Myocyte (in vitro differentiated cells): ENCODE results near the gene FGG. TPM values are rescaled to one million over a fixed set of nuclear protein-coding genes. Genes with fewer than 3 reads are reported as not detected.

Source experiments
- DNase-seq: peaks from one replicate; pipeline ENCODE4 v3.0.0-alpha.2; 2012; ENCODE audit warnings: low read depth
- total RNA-seq: library from RNA; depleted of rRNA; stranded (reverse); fragments of >200 nt; gene quantifications from 2 replicates; pipeline ENCODE4 v1.2.3, GENCODE V29; 2014

The FGG gene
- total RNA-seq, 1 donor from 2014 or later, result not detected

DNA sequence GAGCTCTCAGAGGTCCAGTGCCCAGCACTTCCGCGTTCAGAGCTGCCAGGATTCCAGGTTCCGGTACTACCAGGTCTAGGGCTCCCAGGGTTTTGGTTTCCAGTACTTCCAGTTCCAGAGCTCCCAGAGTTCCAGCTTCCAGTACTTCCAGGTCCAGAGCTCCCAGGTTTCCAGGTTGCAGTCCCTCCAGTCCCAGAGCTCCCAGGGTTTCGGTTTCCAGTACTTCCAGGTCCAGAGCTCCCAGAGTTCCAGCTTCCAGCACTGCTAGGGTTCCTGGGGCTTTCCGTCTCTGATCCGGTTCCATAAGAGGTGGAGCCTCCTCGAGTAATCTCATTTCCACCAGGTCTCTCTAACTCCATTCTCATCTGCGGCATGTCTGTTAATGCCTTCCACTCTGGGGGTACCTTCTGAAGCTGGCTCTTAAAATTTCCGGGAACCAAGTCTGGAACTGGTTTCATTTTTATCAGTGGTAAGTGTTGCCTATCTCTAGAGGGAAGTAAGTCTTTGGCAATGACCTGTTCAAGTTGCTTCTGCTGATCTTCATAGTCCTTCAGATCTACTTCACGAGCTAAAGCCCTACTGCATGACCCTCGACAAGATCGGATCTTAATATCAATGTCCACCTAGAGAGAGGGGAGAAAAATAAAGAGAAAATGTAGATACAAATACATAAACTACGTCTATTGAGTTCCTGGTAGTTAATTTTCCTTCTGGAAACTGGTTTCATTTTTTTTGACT, 26.0 kb downstream of the FGG start:
- DNase-seq, result no peak

DNA sequence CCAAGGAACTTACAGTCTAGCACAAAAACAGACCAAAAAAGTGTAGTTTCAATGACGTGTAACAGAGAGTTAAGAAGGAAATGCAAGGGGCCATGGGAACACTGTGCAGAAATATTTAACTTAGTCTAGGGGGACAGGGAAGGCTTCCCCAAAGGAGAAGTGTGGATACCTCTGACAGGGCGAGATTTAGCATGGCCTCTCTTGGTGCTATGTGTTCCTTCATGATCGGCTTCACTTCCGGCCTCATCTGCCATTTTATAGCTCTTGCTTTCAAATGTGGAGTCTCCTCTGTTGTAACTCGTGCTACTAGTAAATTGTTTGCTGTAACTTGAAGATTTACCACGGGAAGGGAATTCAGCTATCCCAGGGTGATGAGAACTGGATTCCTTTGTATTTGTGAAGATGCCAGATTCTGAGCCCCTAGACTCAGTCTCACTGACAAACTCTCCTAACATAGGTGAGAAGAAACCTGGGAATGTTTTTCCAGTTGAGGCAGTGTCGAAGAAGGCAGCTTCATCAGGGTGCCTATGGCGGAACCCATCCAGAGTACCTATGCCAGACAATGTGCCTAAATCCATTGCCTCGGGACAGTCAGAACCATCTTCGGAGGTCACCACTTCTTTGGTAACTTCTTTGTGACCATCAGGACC, 27.0 kb downstream of the FGG start:
- no peak for DNase-seq

DNA sequence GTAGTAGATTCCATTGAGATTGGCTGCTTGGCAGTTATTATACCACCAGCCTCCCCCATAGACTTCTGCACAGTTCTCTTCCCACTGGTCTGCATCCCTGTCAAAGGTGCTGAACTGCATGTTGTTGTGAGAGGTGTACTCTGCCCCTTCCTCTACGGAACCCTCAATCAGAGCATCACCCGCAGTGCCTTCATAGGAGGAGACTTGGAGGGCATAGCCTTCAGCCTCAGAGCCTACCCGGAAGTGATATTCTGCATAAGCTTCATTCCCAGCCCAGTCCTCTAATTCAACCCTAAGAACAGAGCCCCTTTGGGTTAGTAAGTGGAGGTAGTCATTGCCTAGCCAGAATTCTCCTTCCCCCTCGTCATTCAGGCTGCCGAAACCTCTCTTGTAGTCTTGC, 28.2 kb downstream of the FGG start:
- no peak for DNase-seq

DNA sequence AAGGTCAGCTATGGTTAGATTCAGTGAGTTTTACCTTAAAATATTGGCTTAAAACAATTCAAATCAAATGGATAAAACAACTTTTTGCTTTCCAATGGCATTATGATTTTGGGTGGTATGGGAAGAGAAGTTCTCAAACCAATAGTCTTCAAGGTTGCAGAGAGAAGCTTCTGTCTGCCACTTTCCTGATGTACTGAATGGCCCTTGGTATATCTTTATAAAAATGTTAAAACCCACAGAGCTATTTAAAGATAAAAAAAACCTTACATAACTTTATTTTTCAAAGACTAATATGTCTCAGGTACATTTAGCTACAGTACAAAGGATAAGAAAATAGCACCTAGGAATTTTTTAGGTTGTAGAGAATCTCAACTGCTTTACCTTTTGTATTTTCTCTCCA, 28.8 kb downstream of the FGG start:
- DNase-seq, result no peak

DNA sequence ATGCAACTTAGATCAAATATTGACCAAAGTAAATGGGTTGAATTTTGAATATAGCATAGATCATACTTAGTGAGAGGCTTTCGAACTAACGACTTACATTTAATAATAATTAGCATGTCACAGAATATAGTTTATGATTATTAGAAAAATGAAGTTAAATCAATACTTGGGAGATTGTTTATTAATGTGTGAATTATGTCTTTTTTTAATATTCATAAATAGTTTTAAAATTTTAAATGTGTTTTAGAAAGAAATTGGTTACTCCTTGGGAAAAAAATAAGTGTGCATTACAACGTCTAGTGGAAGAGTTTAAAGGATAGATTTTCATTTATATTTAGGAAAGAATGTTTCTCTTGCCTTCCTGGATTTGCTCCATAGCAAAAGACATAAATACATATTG, 29.2 kb downstream of the FGG start:
- no peak for DNase-seq

DNA sequence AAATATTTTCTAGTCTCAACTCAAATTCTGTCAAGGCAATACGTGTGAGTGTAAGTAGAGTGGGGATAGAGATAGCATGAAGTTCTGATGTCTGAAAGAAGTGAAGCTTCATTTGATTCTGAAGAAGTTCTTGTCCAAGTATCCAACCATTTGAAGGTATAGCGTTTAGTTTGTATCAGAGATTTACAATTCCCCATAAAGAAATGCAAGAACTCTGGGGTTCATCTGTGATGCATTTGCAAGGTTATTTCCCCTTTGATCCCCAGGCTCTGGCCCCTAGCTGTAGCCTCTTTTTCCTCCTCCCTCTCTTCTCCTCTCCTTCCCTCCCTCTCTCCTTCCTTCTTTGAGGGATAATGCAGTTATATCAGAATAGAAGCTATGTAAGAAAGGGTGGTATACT, 29.7 kb downstream of the FGG start:
- no peak for DNase-seq

DNA sequence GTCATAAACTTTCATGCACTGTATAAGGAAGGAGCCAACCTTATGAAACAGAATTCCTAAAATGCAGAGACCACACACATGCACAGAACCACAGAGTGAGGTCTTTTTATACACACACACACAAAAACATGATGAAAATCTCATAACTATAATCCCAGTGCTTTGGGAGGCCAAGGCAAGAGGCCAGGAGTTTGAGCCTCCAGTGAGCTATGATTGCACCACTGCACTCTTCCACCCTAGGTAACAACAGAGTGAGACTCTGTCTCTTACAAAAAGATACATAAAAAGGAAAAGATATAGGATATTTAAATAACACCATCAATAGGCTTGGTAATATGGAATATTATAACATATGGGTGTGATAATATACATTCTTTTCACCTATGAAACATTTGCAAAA, 32.5 kb downstream of the FGG start:
- DNase-seq, result no peak

DNA sequence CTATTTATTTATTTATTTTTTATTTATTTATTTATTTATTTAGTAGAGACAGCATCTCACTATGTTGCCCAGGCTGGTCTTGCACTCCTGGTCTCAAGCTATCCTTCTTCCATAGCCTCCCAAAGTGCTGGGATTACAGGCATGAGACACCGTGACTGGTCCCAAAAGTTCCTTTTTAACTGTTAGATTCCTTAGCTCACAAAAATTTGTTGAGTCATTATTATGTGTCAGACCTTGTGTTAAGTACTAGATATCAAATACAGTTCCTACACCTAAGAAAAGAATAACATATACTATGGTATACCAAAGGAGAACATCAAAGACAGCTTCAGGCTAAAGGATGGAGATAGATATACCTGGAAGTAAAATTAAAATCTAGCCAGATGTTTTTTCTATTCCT, 33.5 kb downstream of the FGG start:
- DNase-seq, result no peak

DNA sequence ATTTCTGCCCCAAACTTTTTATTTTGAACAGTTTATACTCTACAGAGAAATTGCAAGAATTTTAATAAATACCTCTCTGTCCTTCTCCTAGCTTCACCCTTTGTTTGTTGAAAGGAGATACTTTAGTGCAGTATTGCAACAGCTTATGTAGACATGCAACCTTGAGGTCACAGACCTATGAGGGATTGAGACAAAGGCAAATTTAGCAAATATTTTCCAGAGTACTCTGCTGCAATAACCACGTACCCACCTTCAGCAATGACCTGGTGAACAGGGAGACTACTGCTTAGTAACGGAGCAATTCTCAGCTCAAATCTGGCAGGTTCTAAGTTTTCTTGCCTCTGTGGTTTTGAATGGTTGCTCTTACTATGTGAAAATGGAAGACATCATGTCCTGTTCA, 35.1 kb downstream of the FGG start:
- no peak for DNase-seq

DNA sequence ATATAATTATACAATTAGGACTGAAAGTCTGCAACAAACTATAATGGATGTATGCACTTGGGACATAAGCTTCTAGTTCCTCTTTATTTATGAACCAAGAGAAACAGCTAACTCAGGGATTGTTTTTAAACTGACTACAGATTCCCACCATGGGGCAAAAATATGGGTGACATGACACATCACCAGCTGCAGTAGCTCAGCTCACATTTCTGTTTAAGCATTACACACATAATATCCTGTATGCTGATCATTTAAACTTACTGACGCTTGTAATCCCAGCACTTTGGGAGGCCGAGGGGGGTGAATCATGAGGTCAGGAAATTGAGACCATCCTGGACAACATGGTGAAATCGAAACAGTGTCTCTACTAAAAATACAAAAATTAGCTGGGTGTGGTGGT, 38.1 kb downstream of the FGG start:
- no peak for DNase-seq

DNA sequence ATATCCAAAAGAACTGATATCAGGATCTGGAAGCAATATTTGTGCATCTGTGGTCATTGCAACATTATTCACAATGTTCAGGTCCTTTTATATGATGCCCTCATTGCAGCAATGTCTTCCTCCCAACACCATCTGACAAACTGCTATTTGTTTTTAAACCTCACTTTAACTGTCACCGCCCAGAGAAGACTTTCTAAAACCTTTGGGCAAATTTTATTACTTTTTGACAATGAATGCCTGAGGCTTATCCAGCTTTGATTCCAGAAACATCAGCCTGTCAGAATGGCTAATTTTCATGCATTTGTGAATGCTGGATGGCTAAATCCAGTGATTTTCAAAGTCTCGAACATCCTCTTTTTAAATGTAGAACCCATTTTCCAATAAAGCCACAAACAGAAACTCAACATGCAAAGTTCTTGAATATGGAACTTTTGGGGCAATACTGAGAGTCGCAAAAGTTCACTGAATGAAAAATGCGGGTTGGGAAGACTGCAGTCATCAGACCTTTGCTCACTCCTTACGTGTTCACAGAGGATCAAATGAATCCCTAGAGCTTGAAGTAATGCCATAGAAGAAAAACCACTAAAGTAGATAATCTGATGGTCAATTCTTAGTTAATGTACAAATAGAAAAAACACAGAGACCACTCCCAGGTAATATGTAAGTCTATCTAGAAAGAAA, 39.1 kb downstream of the FGG start:
- DNase-seq, result no peak

DNA sequence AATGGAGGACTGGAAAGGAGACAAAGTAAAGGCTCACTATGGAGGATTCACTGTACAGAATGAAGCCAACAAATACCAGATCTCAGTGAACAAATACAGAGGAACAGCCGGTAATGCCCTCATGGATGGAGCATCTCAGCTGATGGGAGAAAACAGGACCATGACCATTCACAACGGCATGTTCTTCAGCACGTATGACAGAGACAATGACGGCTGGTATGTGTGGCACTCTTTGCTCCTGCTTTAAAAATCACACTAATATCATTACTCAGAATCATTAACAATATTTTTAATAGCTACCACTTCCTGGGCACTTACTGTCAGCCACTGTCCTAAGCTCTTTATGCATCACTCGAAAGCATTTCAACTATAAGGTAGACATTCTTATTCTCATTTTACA, 42.9 kb downstream of the FGG start:
- DNase-seq, result no peak

DNA sequence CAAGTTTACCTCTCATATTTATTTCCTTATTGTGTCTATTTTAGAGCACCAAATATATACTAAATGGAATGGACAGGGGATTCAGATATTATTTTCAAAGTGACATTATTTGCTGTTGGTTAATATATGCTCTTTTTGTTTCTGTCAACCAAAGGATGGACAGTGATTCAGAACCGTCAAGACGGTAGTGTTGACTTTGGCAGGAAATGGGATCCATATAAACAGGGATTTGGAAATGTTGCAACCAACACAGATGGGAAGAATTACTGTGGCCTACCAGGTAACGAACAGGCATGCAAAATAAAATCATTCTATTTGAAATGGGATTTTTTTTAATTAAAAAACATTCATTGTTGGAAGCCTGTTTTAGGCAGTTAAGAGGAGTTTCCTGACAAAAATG, 43.4 kb downstream of the FGG start:
- DNase-seq, result no peak

DNA sequence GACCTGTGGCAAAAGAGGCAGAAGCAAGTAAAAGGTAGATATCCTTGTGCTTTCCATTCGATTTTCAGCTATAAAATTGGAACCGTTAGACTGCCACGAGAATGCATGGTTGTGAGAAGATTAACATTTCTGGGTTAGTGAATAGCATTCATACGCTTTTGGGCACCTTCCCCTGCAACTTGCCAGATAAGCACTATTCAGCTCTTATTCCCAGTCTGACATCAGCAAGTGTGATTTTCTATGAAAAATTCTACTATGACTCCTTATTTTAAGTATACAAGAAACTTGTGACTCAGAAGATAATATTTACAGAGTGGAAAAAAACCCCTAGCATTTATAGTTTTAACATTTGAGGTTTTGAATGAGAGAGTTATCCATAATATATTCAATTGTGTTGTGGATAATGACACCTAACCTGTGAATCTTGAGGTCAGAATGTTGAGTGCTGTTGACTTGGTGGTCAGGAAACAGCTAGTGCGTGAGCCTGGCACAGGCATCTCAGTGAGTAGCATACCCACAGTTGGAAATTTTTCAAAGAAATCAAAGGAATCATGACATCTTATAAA, 45.7 kb downstream of the FGG start:
- no peak for DNase-seq

DNA sequence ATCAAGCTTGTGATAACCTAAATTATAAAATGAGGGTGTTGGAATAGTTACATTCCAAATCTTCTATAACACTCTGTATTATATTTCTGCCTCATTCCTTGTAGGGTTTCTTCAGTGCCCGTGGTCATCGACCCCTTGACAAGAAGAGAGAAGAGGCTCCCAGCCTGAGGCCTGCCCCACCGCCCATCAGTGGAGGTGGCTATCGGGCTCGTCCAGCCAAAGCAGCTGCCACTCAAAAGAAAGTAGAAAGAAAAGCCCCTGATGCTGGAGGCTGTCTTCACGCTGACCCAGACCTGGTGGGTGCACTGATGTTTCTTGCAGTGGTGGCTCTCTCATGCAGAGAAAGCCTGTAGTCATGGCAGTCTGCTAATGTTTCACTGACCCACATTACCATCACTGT, 46.8 kb downstream of the FGG start:
- DNase-seq, result no peak

DNA sequence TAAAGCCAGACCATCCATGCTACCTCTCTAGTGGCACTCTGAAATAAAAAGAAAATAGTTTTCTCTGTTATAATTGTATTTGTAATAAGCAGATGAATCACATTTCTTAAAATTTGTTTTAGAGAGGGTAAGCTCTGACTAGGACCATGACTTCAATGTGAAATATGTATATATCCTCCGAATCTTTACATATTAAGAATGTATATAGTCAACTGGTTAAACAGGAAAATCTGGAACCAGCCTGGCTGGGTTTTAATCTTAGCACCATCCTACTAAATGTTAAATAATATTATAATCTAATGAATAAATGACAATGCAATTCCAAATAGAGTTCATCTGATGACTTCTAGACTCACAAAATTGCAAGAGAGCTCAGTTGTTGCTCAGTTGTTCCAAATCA, 48.1 kb downstream of the FGG start:
- DNase-seq, result no peak

DNA sequence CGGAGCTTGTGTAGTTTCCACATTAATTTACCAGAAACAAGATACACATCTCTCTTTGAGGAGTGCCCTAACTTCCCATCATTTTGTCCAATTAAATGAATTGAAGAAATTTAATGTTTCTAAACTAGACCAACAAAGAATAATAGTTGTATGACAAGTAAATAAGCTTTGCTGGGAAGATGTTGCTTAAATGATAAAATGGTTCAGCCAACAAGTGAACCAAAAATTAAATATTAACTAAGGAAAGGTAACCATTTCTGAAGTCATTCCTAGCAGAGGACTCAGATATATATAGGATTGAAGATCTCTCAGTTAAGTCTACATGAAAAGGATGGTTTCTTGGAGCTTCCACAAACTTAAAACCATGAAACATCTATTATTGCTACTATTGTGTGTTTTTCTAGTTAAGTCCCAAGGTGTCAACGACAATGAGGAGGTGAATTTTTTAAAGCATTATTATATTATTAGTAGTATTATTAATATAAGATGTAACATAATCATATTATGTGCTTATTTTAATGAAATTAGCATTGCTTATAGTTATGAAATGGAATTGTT, 49.7 kb downstream of the FGG start, which contains the start of gene FGB:
Gene FGB, plus strand, starts transcription at position 315 of the 558 bp plus-strand sequence. Its CDS starts 8 bp downstream, at position 323.
- DNase-seq, result no peak

DNA sequence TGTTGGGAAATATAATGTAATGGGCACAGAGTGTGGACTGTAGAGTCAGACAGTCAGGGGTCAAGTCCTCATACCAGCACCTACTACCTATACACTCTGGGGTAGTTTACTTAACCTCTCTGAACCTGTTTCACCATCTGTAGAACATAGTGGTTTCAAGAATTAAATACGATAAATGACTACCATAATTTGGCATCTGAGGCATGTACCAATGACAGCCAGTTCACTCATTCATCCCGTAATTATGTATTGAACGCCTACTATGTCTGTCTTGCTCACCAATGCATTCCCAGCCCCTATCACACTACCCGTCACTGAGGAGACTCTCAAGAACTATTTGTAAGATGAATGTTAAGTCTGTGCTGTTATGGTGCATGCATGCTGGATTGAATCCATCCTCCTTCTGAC, 51.6 kb downstream of the FGG start:
- DNase-seq, result peak; percentile 35

DNA sequence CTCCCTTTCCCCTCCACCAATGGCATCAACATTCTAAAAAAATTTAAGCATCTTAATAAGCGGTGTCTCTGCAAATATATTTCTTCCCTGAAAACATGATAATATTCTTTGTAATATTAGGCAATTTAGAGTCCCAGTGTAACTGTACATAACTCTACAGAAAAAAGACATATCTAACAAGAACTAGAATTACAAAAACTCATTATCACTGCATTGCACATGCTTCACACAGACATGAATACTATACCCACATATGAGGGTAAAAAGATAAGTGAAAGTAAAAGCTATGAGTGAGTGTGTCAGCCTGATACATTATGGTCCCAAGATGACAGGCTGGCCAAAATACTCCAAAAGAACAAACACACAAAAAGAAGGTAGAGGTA, 52.0 kb downstream of the FGG start:
- no peak for DNase-seq

DNA sequence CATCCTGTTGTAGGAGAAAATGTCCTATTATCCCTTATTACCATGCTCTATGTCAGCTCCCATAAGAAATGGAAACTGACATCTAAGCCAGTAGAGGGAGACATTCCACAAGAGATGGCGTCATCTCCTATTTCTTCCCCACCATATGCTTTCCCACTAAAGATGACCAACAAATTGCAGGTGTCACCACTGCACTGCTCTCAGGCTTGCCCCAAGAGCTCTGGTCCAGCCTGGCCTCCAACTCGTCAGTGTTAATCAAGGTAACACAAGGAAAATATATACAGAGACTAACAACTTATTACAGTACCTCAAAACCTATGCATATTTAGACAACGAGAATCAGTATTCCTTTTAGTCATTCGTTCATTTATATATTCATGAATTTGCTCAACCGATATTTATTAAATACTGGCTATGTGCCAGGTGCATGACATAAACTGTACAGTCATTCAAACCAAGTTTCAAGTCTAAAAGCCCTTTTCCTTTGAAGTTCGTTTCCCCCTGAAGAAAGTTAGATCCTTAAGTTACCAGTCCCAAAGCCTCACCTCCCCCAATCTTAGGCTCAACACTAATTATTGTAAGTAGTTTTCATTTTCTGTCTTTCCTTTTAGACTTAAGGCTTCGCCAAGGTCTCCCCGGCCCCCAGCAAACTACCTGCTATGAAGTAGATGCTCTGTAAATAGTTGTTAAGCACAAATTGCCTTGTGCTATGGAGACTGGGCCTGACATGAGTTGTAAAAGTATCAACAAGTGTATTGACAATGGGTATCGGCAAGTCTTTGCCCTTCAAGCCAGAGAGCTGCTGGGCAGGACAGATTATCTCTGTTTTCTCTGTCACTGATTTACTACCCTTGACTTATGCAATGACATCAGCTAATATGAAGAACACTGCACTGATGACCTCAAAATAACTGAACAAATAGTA, 52.7 kb downstream of the FGG start:
- DNase-seq, result peak; percentile 64

DNA sequence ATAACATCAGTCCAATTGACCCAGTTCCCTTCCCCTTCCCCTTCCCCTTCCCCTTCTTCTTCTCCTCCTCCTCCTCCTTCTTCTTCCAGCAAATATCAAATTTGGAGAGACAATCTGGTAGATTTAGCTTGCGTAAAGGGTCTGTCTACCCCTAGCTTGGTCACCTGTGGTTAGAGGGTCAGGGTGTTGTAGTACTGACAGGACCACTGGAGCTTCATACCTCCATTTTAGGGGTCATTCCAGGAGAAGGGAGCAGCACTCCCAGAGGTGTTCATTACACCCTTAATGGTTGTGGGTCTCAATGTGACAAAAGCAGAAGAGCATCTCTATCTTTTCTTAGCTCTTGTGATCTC, 53.3 kb downstream of the FGG start:
- no peak for DNase-seq
